ENCODE data around the gene WNT7B. TPM values are rescaled to one million over a fixed set of nuclear protein-coding genes. Genes with fewer than 3 reads are reported as not detected.
A peak's percentile ranks its signal among the peaks of the same experiment; 100 is the strongest.

Gene WNT7B
- total RNA-seq, 1 experiment from 2014 or later: 95.0 TPM

- in situ Hi-C loops (cut with HindIII; ENCODE audit: low pct_unique_long_range_greater_than_20kb, low sequenced_read_pairs): no loop called here
- peak; percentile 35 for DNase-seq (ENCODE audit: low read depth)
Observed at GRCh38 chr22:45925811-45926351, 51.1 kb downstream of the WNT7B start.

GRCh38 chr22:45923835-45924234 lies 53.1 kb downstream of the WNT7B start:
- in situ Hi-C loops (cut with HindIII; ENCODE audit: low pct_unique_long_range_greater_than_20kb, low sequenced_read_pairs): no loop called here

DNA sequence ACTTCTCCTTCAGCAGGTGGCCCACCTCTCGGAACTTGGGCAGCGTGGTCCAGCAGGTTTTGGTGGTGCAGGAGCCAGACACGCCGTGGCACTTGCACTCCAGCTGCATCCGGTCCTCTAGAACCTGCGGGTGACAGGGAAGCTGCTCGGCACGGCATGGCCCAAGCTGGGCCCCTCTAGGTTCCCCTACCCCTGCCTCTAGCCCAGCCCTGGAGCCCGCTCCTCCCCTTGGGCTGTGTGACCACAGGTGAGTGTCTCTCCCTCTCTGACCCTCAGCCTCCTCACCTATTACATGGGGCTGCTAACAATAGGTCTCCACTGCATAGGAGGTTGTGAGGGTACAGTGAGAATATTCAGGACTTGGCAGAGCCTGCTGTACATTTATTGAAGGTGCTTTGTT lies 53.8 kb downstream of the WNT7B start:
- no peak for DNase-seq (ENCODE audit: low read depth)
- in situ Hi-C loops (cut with HindIII; ENCODE audit: low pct_unique_long_range_greater_than_20kb, low sequenced_read_pairs): no loop called here

More at GRCh38 chr22:45923835-45924234, 53.1 kb downstream of the WNT7B start:
- peak; percentile 67 for DNase-seq (ENCODE audit: low read depth)

DNA sequence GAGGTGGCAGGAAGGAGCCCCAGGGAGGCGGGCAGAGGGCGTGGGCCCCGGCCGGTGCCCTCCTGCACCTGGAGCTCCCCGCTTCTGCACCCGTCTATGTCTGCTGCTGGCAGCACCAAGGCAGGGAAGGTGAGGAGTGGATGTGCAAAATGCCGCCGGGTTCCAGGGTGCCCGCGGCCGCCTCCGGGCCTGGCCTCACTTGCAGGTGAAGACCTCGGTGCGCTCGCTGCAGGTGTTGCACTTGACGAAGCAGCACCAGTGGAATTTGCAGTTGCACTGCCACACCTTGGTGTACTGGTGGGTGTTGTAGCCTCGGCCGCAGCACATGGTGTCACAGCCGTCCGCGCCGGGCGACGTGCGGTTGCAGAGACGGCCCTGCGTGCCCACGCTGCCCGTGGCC lies 54.3 kb downstream of the WNT7B start:
- in situ Hi-C loops (cut with HindIII; ENCODE audit: low pct_unique_long_range_greater_than_20kb, low sequenced_read_pairs): no loop called here

DNA sequence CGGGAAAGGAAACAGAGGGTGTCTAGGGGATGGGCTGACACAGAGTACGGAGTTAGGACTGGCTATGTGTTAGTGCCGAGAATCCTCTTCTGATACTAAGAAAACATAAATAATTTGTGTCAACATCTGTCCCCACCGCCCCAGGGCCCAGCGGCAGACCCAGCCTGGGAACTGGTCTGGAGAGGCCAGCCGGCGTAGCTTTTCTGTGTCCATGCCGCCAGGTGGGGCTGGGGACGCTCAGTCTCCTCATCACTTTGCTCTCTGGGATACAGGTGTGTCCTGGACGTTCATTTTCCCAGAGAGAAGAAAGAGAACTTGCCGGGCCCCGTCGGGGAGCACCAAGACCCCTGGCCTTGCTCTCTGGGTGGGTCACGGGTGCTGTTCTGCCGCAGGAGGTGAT lies 54.7 kb downstream of the WNT7B start:
- in situ Hi-C loops (cut with HindIII; ENCODE audit: low pct_unique_long_range_greater_than_20kb, low sequenced_read_pairs): no loop called here
- DNase-seq (ENCODE audit: low read depth): no peak

More for the DNA sequence above, 54.3 kb downstream of the WNT7B start:
- DNase-seq (ENCODE audit: low read depth): no peak

DNA sequence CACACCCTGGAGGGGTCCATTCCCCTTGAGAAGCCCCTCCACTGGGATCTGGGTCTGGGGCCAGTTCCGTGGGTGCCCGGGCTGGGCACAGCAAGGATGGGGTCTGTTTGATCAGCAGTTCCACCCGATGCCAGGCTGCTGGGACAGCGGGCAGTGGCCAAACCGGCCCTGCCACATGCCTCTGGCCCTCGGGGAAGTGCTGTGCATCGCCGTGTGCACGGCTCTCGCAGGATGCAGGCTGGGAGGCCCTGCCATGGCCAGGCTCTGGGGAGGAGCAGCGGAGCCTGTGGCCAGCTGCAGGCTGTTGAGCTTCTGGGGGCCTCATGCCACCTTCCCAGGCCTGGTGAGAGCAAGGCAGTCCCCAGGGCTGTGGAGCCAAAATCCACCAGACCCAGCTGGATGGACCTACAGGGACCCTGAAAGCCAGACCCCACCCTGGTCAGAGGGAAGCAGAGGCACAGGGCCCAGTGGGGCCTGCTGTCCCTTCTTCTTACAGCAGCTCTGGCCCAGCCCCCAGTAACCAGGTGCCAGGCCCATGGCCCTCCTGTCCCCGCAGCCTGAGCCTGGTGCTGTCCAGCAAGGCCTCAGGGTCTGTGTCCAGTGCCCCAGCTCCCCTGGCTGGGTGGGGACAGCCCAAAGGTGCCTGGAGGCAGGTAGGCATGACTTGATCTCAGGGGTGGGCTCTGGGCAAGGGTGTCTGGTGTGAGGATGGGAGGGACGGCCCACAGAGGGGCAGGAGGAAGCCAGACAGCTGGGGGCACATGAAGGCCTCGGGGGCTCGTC lies 57.3 kb downstream of the WNT7B start:
- in situ Hi-C loops (cut with HindIII; ENCODE audit: low pct_unique_long_range_greater_than_20kb, low sequenced_read_pairs): no loop called here
- no peak for DNase-seq (ENCODE audit: low read depth)

- DNase-seq (ENCODE audit: low read depth): no peak
- in situ Hi-C loops (cut with HindIII; ENCODE audit: low pct_unique_long_range_greater_than_20kb, low sequenced_read_pairs): no loop called here
Observed at GRCh38 chr22:45918459-45919370, 58.2 kb downstream of the WNT7B start.

- in situ Hi-C loops (cut with HindIII; ENCODE audit: low pct_unique_long_range_greater_than_20kb, low sequenced_read_pairs): no loop called here
- no peak for DNase-seq (ENCODE audit: low read depth)
Observed at GRCh38 chr22:45917700-45918458, 59.1 kb downstream of the WNT7B start.

GRCh38 chr22:45917146-45917545 lies 59.8 kb downstream of the WNT7B start:
- in situ Hi-C loops (cut with HindIII; ENCODE audit: low pct_unique_long_range_greater_than_20kb, low sequenced_read_pairs): no loop called here
- no peak for DNase-seq (ENCODE audit: low read depth)

DNA sequence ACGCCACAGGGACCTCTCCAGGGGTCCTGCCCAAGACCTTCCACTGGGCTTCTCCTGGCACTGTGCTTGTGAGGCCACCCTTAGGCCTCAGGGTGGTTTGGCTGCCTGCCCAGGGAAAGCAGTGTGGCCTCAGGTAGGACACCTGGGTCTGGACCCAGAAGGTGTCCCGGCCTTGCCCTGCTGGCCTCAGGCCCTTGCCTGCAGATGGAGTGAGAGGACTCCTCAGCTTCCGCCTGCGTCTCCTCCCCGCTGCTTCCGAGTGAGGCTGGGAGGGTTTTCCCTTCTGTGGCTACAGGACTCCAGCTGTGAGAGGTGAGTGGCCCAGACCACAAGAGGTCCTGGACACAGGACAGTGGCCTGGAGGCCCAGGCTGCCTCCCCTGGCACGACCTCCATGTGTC lies 60.4 kb downstream of the WNT7B start:
- DNase-seq (ENCODE audit: low read depth): peak; percentile 47
- in situ Hi-C loops (cut with HindIII; ENCODE audit: low pct_unique_long_range_greater_than_20kb, low sequenced_read_pairs): no loop called here

GRCh38 chr22:45915841-45916240 lies 61.1 kb downstream of the WNT7B start:
- in situ Hi-C loops (cut with HindIII; ENCODE audit: low pct_unique_long_range_greater_than_20kb, low sequenced_read_pairs): no loop called here
- DNase-seq (ENCODE audit: low read depth): no peak

DNA sequence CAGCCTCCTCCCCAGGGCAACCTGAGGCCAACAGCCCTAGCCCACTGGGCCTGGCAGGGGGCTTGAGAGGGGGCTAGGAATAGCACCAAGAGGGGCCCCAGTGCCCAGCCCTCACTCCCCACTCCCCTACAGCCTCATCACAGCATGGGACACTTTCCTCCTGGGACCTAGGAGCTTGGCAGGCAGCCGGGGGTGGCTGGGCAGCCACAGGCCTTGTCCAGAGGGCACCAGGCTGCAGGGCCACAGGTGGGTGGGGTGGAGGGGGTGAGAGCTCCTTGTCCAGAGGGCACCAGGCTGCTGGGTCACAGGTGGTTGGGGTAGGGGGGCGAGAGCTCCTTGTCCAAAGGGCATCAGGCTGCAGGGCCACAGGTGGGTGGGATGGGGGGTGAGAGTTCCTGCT lies 61.8 kb downstream of the WNT7B start:
- no peak for DNase-seq (ENCODE audit: low read depth)

GRCh38 chr22:45914309-45914708 lies 62.7 kb downstream of the WNT7B start:
- in situ Hi-C loops (cut with HindIII; ENCODE audit: low pct_unique_long_range_greater_than_20kb, low sequenced_read_pairs): no loop called here
- DNase-seq (ENCODE audit: low read depth): no peak

More for the DNA sequence above, 61.8 kb downstream of the WNT7B start:
- in situ Hi-C loops (cut with HindIII; ENCODE audit: low pct_unique_long_range_greater_than_20kb, low sequenced_read_pairs): no loop called here

DNA sequence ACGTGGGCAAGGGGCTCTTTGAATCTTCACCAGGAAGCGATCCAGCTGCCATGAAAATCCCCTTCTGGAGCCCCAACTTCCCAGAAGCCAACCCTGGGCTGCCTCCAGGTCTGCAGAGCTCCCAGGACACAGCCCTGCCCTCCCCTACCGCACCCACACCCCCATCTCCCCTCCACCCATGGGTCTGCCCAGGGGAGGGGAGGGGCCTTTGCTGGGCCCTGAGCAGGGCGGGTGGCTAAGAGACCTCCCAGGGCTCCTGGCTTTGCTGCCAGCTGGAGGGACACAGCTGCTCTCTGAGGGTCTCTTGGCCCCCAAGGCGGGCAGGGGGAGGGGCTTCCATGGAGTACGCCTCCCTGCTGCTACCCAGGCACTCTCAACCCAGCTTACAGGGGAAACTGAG lies 64.1 kb downstream of the WNT7B start:
- no peak for DNase-seq (ENCODE audit: low read depth)
- in situ Hi-C loops (cut with HindIII; ENCODE audit: low pct_unique_long_range_greater_than_20kb, low sequenced_read_pairs): no loop called here

DNA sequence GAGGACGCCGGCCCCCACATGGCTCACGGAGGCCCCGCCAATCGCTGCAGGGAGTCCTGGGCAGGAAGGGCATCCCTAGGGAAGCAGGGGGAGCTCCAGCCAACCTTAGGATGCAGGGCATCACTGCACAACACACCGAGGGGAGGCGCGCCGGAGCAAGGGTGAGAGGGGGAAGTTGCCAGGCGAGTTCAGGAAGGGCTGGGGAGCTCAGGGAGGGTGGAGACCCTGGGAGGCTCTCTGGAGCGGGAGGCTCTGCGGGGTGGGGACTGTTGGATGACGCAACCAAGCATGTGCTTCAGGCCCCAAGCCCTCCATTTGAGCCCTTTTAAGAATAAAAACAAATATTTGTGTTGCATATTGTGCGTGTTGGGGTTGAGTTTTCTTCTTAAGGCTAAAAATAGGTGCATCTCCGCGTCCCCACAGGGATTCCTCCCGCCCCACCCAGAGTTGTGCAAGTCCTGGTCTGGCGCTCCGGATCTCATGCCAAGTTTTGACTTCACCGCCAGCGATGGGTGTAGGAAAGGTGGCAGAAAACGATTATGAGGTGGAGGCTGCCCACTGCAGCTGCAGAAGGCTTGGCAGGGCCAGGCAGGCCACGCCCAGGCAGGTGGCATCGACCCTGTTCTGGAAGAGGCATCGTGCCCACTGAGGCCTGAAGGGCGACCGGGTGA lies 65.2 kb downstream of the WNT7B start:
- no peak for DNase-seq (ENCODE audit: low read depth)
- in situ Hi-C loops (cut with HindIII; ENCODE audit: low pct_unique_long_range_greater_than_20kb, low sequenced_read_pairs): no loop called here

GRCh38 chr22:45910928-45911467 lies 66.0 kb downstream of the WNT7B start:
- in situ Hi-C loops (cut with HindIII; ENCODE audit: low pct_unique_long_range_greater_than_20kb, low sequenced_read_pairs): no loop called here
- no peak for DNase-seq (ENCODE audit: low read depth)

- no peak for DNase-seq (ENCODE audit: low read depth)
- in situ Hi-C loops (cut with HindIII; ENCODE audit: low pct_unique_long_range_greater_than_20kb, low sequenced_read_pairs): no loop called here
Observed at GRCh38 chr22:45908961-45909360, 68.0 kb downstream of the WNT7B start.

- in situ Hi-C loops (cut with HindIII; ENCODE audit: low pct_unique_long_range_greater_than_20kb, low sequenced_read_pairs): no loop called here
- no peak for DNase-seq (ENCODE audit: low read depth)
Observed at GRCh38 chr22:45907996-45908395, 69.0 kb downstream of the WNT7B start.
